SK-N-SH (cell line): Measurements from ENCODE around the gene DCHS1. TPM values are rescaled to one million over a fixed set of nuclear protein-coding genes. Genes with fewer than 3 reads are reported as not detected.

Experiments
- CTCF ChIA-PET: fragments of 300-600, 350-600 bp; formaldehyde crosslinking; extraction: SDS; loops from one replicate; lab custom pipeline; 2021; lab: Yijun Ruan, JAX
- POLR2A ChIA-PET: fragments of 350-600 bp; sonication (Branson Sonifier 250); formaldehyde crosslinking; extraction: SDS; loops from one replicate; lab custom pipeline; 2020; ENCODE audit warnings: antibody characterized with exemption, inconsistent platforms; lab: Yijun Ruan, JAX
- DNase-seq: peaks from one replicate; pipeline ENCODE4 v3.0.0; 2012
- H2AFZ ChIP-seq: fragments of 200-600 bp; sonication (generic); 2 replicates; pipeline ENCODE4 v1.8.1; 2016; ENCODE audit warnings: antibody characterized with exemption, mild to moderate bottlenecking, low read depth
- H3F3A ChIP-seq: fragments of 200-600 bp; sonication (generic); replicated peaks from 2 replicates; pipeline ENCODE3; 2016; ENCODE audit warnings: antibody characterized with exemption, mild to moderate bottlenecking; ENCODE audit not compliant: insufficient read depth
- H3K27ac ChIP-seq, 2 experiments: fragments of 200-500 bp in 1 of 2; fragments of 200-600 bp in 1 of 2; sonication (Bioruptor generic) in 1 of 2; sonication (generic), shearing (Covaris generic) in 1 of 2; 2 replicates each; pipeline versions ENCODE4 v1.5.1 to v1.6.1; 2014 to 2016; ENCODE audit warnings: low read depth in 2 of 2, inconsistent platforms in 1 of 2, low read length in 1 of 2, mild to moderate bottlenecking in 1 of 2, mixed read lengths in 1 of 2
- H3K27me3 ChIP-seq: fragments of 200-600 bp; sonication (generic), shearing (Covaris generic); 2 replicates; pipeline ENCODE4 v1.6.1; 2016; ENCODE audit warnings: mixed run types; ENCODE audit not compliant: insufficient read depth
- H3K36me3 ChIP-seq, 2 experiments: fragments of 200-500 bp in 1 of 2; fragments of 200-600 bp in 1 of 2; sonication (Bioruptor generic) in 1 of 2; sonication (generic) in 1 of 2; replicated peaks in 1 of 2; 2 replicates each; pipeline versions ENCODE3 to v1.5.1; 2014 to 2016; ENCODE audit warnings: low read length in 1 of 2, mild to moderate bottlenecking in 1 of 2; ENCODE audit not compliant: insufficient read depth in 2 of 2, control insufficient read depth in 1 of 2
- H3K4me1 ChIP-seq, 2 experiments: fragments of 200-500 bp in 1 of 2; fragments of 200-600 bp in 1 of 2; sonication (Bioruptor generic) in 1 of 2; sonication (generic), shearing (Covaris generic) in 1 of 2; 2 replicates each; pipeline versions ENCODE4 v1.5.1 to v1.6.1; 2014 to 2016; ENCODE audit warnings: low read depth in 1 of 2, low read length in 1 of 2, mixed run types in 1 of 2; ENCODE audit not compliant: insufficient read depth in 2 of 2, control insufficient read depth in 1 of 2
- H3K4me2 ChIP-seq: fragments of 200-600 bp; sonication (generic), shearing (Covaris generic); 2 replicates; pipeline ENCODE4 v1.6.1; 2017; ENCODE audit warnings: mixed run types
- H3K4me3 ChIP-seq, 2 experiments: fragments of 200-500 bp in 1 of 2; fragments of 200-600 bp in 1 of 2; sonication (Bioruptor generic) in 1 of 2; sonication (generic), shearing (Covaris generic) in 1 of 2; 2 replicates each; pipeline versions ENCODE4 v1.5.1 to v1.8.1; 2014 to 2016; ENCODE audit warnings: low read depth in 2 of 2, inconsistent platforms in 1 of 2, low read length in 1 of 2, mild to moderate bottlenecking in 1 of 2, mixed read lengths in 1 of 2, moderate library complexity in 1 of 2
- H3K79me2 ChIP-seq: fragments of 200-600 bp; sonication (generic); 2 replicates; pipeline ENCODE4 v1.8.1; 2017; ENCODE audit warnings: mild to moderate bottlenecking; ENCODE audit not compliant: insufficient read depth
- H3K9ac ChIP-seq: fragments of 200-600 bp; sonication (generic); 2 replicates; pipeline ENCODE4 v1.6.1; 2017; ENCODE audit warnings: mixed run types
- H3K9me2 ChIP-seq: fragments of 200-600 bp; sonication (generic); 2 replicates; pipeline ENCODE4 v1.6.1; 2017; ENCODE audit warnings: mixed run types
- H3K9me3 ChIP-seq: fragments of 200-600 bp; sonication (generic); 2 replicates; pipeline ENCODE4 v1.6.1; 2017; ENCODE audit warnings: mixed run types, mild to moderate bottlenecking, moderate library complexity
- H4K20me1 ChIP-seq: fragments of 200-600 bp; sonication (generic); 2 replicates; pipeline ENCODE4 v1.6.1; 2017; ENCODE audit warnings: mild to moderate bottlenecking, mixed run types; ENCODE audit not compliant: insufficient read depth
- EP300 ChIP-seq, 2 experiments: IDR thresholded peaks; 2 replicates each; pipeline versions ENCODE4 v1.4.0 to v1.6.1; 2012; ENCODE audit warnings: borderline replicate concordance in 1 of 2, low read depth in 1 of 2, low read length in 1 of 2
- FOSL2 ChIP-seq: IDR thresholded peaks from 2 replicates; pipeline ENCODE4 v1.4.0; 2012; ENCODE audit warnings: low read depth, mild to moderate bottlenecking, moderate library complexity, borderline replicate concordance
- FOXJ3 ChIP-seq: sonication (generic); formaldehyde crosslinking; IDR thresholded peaks from 2 replicates; pipeline ENCODE4 v1.5.1; 2020; ENCODE audit warnings: mild to moderate bottlenecking, missing genetic modification reagents
- GATA2 ChIP-seq: sonication (generic); formaldehyde crosslinking; IDR thresholded peaks from 2 replicates; pipeline ENCODE4 v1.5.0; 2020; ENCODE audit warnings: mild to moderate bottlenecking, missing genetic modification reagents
- JUND ChIP-seq: IDR thresholded peaks from 2 replicates; pipeline ENCODE4 v1.4.0; 2012
- MEF2A ChIP-seq: IDR thresholded peaks from 2 replicates; pipeline ENCODE4 v1.4.0; 2012; ENCODE audit warnings: low read depth, borderline replicate concordance
- MXI1 ChIP-seq: IDR thresholded peaks from 2 replicates; pipeline ENCODE4 v1.6.1; 2012; ENCODE audit warnings: mild to moderate bottlenecking, low read depth, low read length, improper control_type of control experiment
- NFIC ChIP-seq: IDR thresholded peaks from 2 replicates; pipeline ENCODE4 v1.4.0; 2012; ENCODE audit warnings: borderline replicate concordance
- PBX3 ChIP-seq: IDR thresholded peaks from 2 replicates; pipeline ENCODE4; 2012
- POLR2AphosphoS5 ChIP-seq: IDR thresholded peaks from 2 replicates; pipeline ENCODE4 v1.6.1; 2012; ENCODE audit warnings: low read depth, low read length
- RAD21 ChIP-seq: IDR thresholded peaks from 2 replicates; pipeline ENCODE4 v1.6.1; 2012; ENCODE audit warnings: mild to moderate bottlenecking, low read length
- RCOR1 ChIP-seq: fragments of 150-350 bp; IDR thresholded peaks from 2 replicates; pipeline ENCODE4 v1.6.1; 2017; ENCODE audit warnings: antibody characterized with exemption, low read length
- RFX5 ChIP-seq: IDR thresholded peaks from 2 replicates; pipeline ENCODE4 v1.6.1; 2012; ENCODE audit warnings: mild to moderate bottlenecking, improper control_type of control experiment, low read length
- RXRA ChIP-seq: IDR thresholded peaks from 2 replicates; pipeline ENCODE4 v1.4.0; 2012; ENCODE audit warnings: low read depth, mild to moderate bottlenecking, borderline replicate concordance
- TCF12 ChIP-seq: IDR thresholded peaks from 2 replicates; pipeline ENCODE4 v1.4.0; 2012
- USF2 ChIP-seq: fragments of 150-350 bp; IDR thresholded peaks from 2 replicates; pipeline ENCODE4 v1.6.1; 2017; ENCODE audit warnings: antibody characterized with exemption, low read length, low read depth, borderline replicate concordance
- WGBS: methylation state at CpG from one replicate; pipeline ENCODE4 v1.1.6; 2017; ENCODE audit warnings: low lambda C conversion rate; 5-methylcytosine and 5-hydroxymethylcytosine counted together
- polyA plus RNA-seq, 3 experiments: library from polyadenylated mRNA; depleted of rRNA; stranded (reverse); fragments of >200 nt; gene quantifications; 2 replicates each; pipeline ENCODE4 v1.2.3, GENCODE V29; 2012

DCHS1 gene
- polyA plus RNA-seq, 1 of the 3 experiments (the other 2 are of a cell fraction) = 5.7 TPM

GRCh38 chr11:6695377-6695776 lies 39.8 kb upstream of the DCHS1 start:
- peaks cover 32% of the 10 kb centered on the region for H3F3A ChIP-seq
- peak overlapping the region; percentile 86; the same call in 1 of the 2 replicates for H2AFZ ChIP-seq
- peak overlapping the region; percentile 61 for H3K9ac ChIP-seq
- no peaks in the 10 kb centered on the region for H4K20me1 ChIP-seq
- H3K79me2 ChIP-seq = no peaks in the 10 kb centered on the region
- no peaks in the 10 kb centered on the region for H3K27me3 ChIP-seq
- H3K9me2 ChIP-seq = no peaks in the 10 kb centered on the region
- no peaks in the 10 kb centered on the region for H3K9me3 ChIP-seq
- POLR2A ChIA-PET = no interaction called here
- peak overlapping the region in 1 of 2 experiments; percentile 91; a peak in 2 of 4 replicates for H3K27ac ChIP-seq
- H3K4me3 ChIP-seq = no peak overlapping the region; a peak in 1 of 4 replicates
- H3K4me2 ChIP-seq = peak overlapping the region; percentile 51
- TF ChIP-seq FOXJ3 (CRISPR knock-in tag) (no peak), JUND (peak; percentile 76), PBX3 (peak; percentile 17; the same call in 1 of the 2 replicates), EP300 (IDR thresholded peaks at IDR 0.05; ENCODE audit: borderline replicate concordance in 1 of 2, low read depth in 1 of 2, low read length in 1 of 2) (peak in 1 of 2 experiments; percentile 57; a peak in 1 of 4 replicates), TCF12 (peak; percentile 47; the same call in 1 of the 2 replicates), RXRA (peak; percentile 87), FOSL2 (peak; percentile 59; the same call in 1 of the 2 replicates), RAD21 (no peak), MEF2A (peak; percentile 61; the same call in 1 of the 2 replicates), RCOR1 (no peak), NFIC (0 out of 2 replicates have a peak, but pooled peaks have one; percentile 66), MXI1 (no peak), POLR2AphosphoS5 (no peak), RFX5 (no peak), USF2 (no peak)
- TF ChIP-seq, all 33 proteins: peak for 8
- WGBS = 11% methylated on average over 1 of the region's 1 CpG
- DNase-seq = no peak
- CTCF ChIA-PET = interaction anchor here (0.6 to 1.9 kb wide), 8 partner anchors 10 to 316 kb away, joined by 3 to 7 read pairs (median 4); partner anchors contain the start of genes ILK and MRPL17
- H3K4me1 ChIP-seq = peaks cover 0 to 33% of the 10 kb centered on the region in 2 experiments; a peak in 2 of 4 replicates
- no peaks in the 10 kb centered on the region for H3K36me3 ChIP-seq

- TF ChIP-seq GATA2 (CRISPR knock-in tag) (no peak), NFIC (peak; percentile 46; the same call in 1 of the 2 replicates)
- H3K27ac ChIP-seq = peak overlapping the region in 1 of 2 experiments; percentile 91; a peak in 2 of 4 replicates
- no peak overlapping the region for H3K4me3 ChIP-seq
- ChIA-PET POLR2A (no interaction called here), CTCF (interaction anchor here (1.1 to 1.9 kb wide), 3 partner anchors 11 to 315 kb away, joined by 3 to 7 read pairs (median 7); no protein-coding TSS in a partner anchor)
- H3K79me2 ChIP-seq = no peaks in the 10 kb centered on the region
- DNase-seq = no peak
- peak overlapping the region; percentile 51; the same call in 1 of the 2 replicates for H3K4me2 ChIP-seq
- no peaks in the 10 kb centered on the region for H4K20me1 ChIP-seq
- H3K36me3 ChIP-seq = no peaks in the 10 kb centered on the region
- H3K27me3 ChIP-seq = no peaks in the 10 kb centered on the region
- H3K4me1 ChIP-seq = peaks cover 0 to 33% of the 10 kb centered on the region in 2 experiments; a peak in 2 of 4 replicates
- WGBS = 4% methylated on average over 1 of the region's 1 CpG
- no peak overlapping the region for H2AFZ ChIP-seq
- H3K9me3 ChIP-seq = no peaks in the 10 kb centered on the region
- no peaks in the 10 kb centered on the region for H3K9me2 ChIP-seq
- peaks cover 32% of the 10 kb centered on the region for H3F3A ChIP-seq
- H3K9ac ChIP-seq = peak overlapping the region; percentile 61; the same call in 1 of the 2 replicates
Observed at GRCh38 chr11:6694229-6694535, 38.6 kb upstream of the DCHS1 start.
